ENCODE results near the gene CFAP92.

Gene CFAP92

DNA sequence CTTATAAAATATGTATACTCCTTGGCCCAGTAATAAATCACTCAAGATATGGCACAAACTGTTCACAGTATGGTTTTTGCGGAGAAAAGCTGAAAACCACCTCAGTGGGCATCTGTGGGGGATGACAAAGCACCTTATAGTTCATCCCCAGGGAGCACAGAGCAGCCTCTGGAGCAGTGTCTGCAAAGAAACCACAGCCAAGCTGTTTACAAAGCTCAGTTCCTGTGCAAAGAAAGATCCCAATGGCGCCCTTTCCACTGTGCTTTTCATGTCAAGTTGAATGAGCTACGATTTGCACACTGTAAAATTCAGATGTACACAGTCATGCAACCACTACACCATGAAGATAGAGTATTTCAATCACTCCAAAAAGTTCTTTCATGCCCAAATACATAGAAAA is 4.7 kb upstream of the CFAP92 start:
- Histone ChIP-seq H3K27ac (ENCODE audit: low read length) (no peak overlapping the region), H3F3A (ENCODE audit: insufficient read depth, low read length) (no peaks in the 10 kb centered on the region), H3K4me1 (ENCODE audit: low read length) (peaks cover 14% of the 10 kb centered on the region), H2AFZ (ENCODE audit: low read length) (no peak overlapping the region), H3K4me3 (ENCODE audit: low read length) (no peak overlapping the region), H3K4me2 (ENCODE audit: low read depth, low read length) (no peak overlapping the region), H3K9me2 (replicated peaks; ENCODE audit: insufficient read depth, low read length) (no peaks in the 10 kb centered on the region), H3K9me3 (replicated peaks; ENCODE audit: insufficient read depth, low read length) (no peaks in the 10 kb centered on the region), H3K27me3 (replicated peaks; ENCODE audit: insufficient read depth, low read length) (peaks cover 40% of the 10 kb centered on the region), H4K20me1 (ENCODE audit: insufficient read depth, low read length) (no peaks in the 10 kb centered on the region), H3K36me3 (replicated peaks; ENCODE audit: insufficient read depth, low read length) (no peaks in the 10 kb centered on the region), H3K9ac (ENCODE audit: low read length) (no peak overlapping the region), H3K79me2 (ENCODE audit: low read length) (no peaks in the 10 kb centered on the region)
- DNase-seq: no peak
- no peak for TF ChIP-seq EZH2 (optimal IDR thresholded peaks at IDR 0.05; ENCODE audit: low read depth, low read length)
- no peak for TF ChIP-seq EZH2phosphoT487 (IDR thresholded peaks at IDR 0.05; ENCODE audit: low read length)
- TF ChIP-seq, protein P1, sequence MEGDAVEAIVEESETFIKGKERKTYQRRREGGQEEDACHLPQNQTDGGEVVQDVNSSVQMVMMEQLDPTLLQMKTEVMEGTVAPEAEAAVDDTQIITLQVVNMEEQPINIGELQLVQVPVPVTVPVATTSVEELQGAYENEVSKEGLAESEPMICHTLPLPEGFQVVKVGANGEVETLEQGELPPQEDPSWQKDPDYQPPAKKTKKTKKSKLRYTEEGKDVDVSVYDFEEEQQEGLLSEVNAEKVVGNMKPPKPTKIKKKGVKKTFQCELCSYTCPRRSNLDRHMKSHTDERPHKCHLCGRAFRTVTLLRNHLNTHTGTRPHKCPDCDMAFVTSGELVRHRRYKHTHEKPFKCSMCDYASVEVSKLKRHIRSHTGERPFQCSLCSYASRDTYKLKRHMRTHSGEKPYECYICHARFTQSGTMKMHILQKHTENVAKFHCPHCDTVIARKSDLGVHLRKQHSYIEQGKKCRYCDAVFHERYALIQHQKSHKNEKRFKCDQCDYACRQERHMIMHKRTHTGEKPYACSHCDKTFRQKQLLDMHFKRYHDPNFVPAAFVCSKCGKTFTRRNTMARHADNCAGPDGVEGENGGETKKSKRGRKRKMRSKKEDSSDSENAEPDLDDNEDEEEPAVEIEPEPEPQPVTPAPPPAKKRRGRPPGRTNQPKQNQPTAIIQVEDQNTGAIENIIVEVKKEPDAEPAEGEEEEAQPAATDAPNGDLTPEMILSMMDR (IDR thresholded peaks at IDR 0.05; ENCODE audit: low read length): no peak

DNA sequence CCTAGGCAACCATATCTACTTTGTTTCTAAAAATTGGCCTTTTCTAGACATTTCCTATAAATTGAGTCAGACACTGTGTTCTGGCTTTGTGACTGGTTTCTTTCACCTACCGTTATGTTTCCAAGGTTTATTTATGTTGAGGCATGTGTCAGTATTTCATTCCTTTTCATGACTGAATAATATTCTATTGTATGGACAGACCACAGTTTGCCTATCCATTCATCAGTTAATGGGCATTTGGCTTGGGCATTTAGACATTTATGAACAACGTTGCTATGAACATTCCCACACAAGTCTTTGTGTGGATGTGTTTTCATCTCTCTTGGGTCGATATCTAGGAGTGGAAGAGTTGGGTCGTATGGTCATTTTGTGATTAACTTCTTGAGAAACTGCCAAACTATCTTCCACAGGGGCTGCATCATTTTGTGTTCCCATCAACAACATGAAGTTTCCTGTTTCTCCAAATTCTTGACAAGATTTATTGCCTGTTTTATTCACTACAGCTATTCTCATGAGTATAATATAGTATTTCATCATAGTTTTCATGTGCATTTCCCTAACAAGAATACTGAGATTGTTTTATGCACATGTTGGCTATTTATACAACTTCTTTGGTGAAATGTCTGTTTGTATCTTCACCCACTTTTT is 3.7 kb upstream of the CFAP92 start:
- no peaks in the 10 kb centered on the region for H4K20me1 ChIP-seq (ENCODE audit: insufficient read depth, low read length)
- peaks cover 12% of the 10 kb centered on the region for H3K4me1 ChIP-seq (ENCODE audit: low read length)
- DNase-seq: no peak
- no peak overlapping the region for H3K9ac ChIP-seq (ENCODE audit: low read length)
- no peak overlapping the region for H3K27ac ChIP-seq (ENCODE audit: low read length)
- no peaks in the 10 kb centered on the region for H3F3A ChIP-seq (ENCODE audit: insufficient read depth, low read length)
- H3K79me2 ChIP-seq (ENCODE audit: low read length): no peaks in the 10 kb centered on the region
- no peaks in the 10 kb centered on the region for H3K9me2 ChIP-seq (replicated peaks; ENCODE audit: insufficient read depth, low read length)
- H2AFZ ChIP-seq (ENCODE audit: low read length): no peak overlapping the region
- no peak overlapping the region for H3K4me2 ChIP-seq (ENCODE audit: low read depth, low read length)
- H3K4me3 ChIP-seq (ENCODE audit: low read length): no peak overlapping the region
- TF ChIP-seq, protein P1 (IDR thresholded peaks at IDR 0.05; ENCODE audit: low read length): no peak
- no peak for TF ChIP-seq EZH2phosphoT487 (IDR thresholded peaks at IDR 0.05; ENCODE audit: low read length)
- no peak for TF ChIP-seq EZH2 (optimal IDR thresholded peaks at IDR 0.05; ENCODE audit: low read depth, low read length)
- peaks cover 30% of the 10 kb centered on the region for H3K27me3 ChIP-seq (replicated peaks; ENCODE audit: insufficient read depth, low read length)
- H3K9me3 ChIP-seq (replicated peaks; ENCODE audit: insufficient read depth, low read length): no peaks in the 10 kb centered on the region
- no peaks in the 10 kb centered on the region for H3K36me3 ChIP-seq (replicated peaks; ENCODE audit: insufficient read depth, low read length)

DNA sequence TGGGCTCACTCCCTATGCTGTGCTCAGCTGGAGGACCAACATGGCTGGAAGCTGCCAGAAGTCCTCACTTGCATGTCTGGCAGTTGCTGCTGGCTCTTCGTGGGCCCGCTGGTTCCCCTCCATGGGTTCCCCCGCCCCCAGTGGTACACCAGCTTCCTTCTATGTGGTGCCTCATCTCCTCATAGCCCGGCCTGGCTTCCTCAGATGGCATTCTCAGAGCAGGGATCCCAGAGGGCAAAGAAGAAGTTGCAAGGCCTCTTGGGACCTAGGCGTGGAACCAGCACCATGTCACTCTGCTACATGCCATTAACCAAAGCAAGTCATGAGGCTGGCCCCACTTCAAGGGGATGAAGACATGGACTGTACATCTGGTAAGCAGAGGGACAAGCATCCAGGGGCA is 2.9 kb upstream of the CFAP92 start:
- Histone ChIP-seq H3K27ac (ENCODE audit: low read length) (no peak overlapping the region), H3K4me3 (ENCODE audit: low read length) (no peak overlapping the region), H3K9ac (ENCODE audit: low read length) (no peak overlapping the region), H3K4me1 (ENCODE audit: low read length) (peaks cover 12% of the 10 kb centered on the region), H3K36me3 (replicated peaks; ENCODE audit: insufficient read depth, low read length) (no peaks in the 10 kb centered on the region), H4K20me1 (ENCODE audit: insufficient read depth, low read length) (no peaks in the 10 kb centered on the region), H3K4me2 (ENCODE audit: low read depth, low read length) (no peak overlapping the region), H3F3A (ENCODE audit: insufficient read depth, low read length) (no peaks in the 10 kb centered on the region), H3K27me3 (replicated peaks; ENCODE audit: insufficient read depth, low read length) (peaks cover 21% of the 10 kb centered on the region), H3K79me2 (ENCODE audit: low read length) (no peaks in the 10 kb centered on the region), H3K9me2 (replicated peaks; ENCODE audit: insufficient read depth, low read length) (no peaks in the 10 kb centered on the region), H2AFZ (ENCODE audit: low read length) (no peak overlapping the region), H3K9me3 (replicated peaks; ENCODE audit: insufficient read depth, low read length) (no peaks in the 10 kb centered on the region)
- no peak for TF ChIP-seq EZH2phosphoT487 (IDR thresholded peaks at IDR 0.05; ENCODE audit: low read length)
- TF ChIP-seq, protein P1 (IDR thresholded peaks at IDR 0.05; ENCODE audit: low read length): no peak
- TF ChIP-seq EZH2 (optimal IDR thresholded peaks at IDR 0.05; ENCODE audit: low read depth, low read length): no peak
- no peak for DNase-seq

All from MM.1S (cell line).